Activated CD4-positive, CD25-positive, alpha-beta regulatory T cell treated with anti-CD3 and anti-CD28 coated beads, Interleukin-2, amount 50 U/mL, for 72 hours (primary cell): Measurements from ENCODE around the gene HINT2.

Experiments
- DNase-seq: peaks from one replicate; pipeline ENCODE4 v3.0.0; 2021

The HINT2 gene

GRCh38 chr9:35840881-35841644 lies 26.2 kb upstream of the HINT2 start:
- no peak for DNase-seq

- DNase-seq: no peak
These were observed 25.1 kb upstream of the HINT2 start for GRCh38 chr9:35839926-35840325.

GRCh38 chr9:35836595-35836994 lies 21.8 kb upstream of the HINT2 start:
- no peak for DNase-seq

- no peak for DNase-seq
These were observed 20.9 kb upstream of the HINT2 start for GRCh38 chr9:35835766-35836165.

GRCh38 chr9:35835216-35835632 lies 20.4 kb upstream of the HINT2 start:
- no peak for DNase-seq

- DNase-seq: no peak
These were observed 19.7 kb upstream of the HINT2 start for GRCh38 chr9:35834260-35835215.

GRCh38 chr9:35832814-35833213 lies 18.0 kb upstream of the HINT2 start:
- DNase-seq: no peak

- no peak for DNase-seq
These were observed 16.2 kb upstream of the HINT2 start for GRCh38 chr9:35831040-35831439.

GRCh38 chr9:35829764-35830096 lies 14.9 kb upstream of the HINT2 start:
- no peak for DNase-seq

- peak; percentile 92 for DNase-seq
These were observed 14.4 kb upstream of the HINT2 start, which contains the start of gene TMEM8B for GRCh38 chr9:35829084-35829763. TSS of gene TMEM8B (plus strand) at chr9:35829228. CDS start at chr9:35829448, 220 bp downstream.

GRCh38 chr9:35828716-35829083 lies 13.9 kb upstream of the HINT2 start, which contains the start of gene FAM221B:
TSS of gene FAM221B (minus strand) at chr9:35828732. CDS start at chr9:35826161, 2,571 bp downstream.
- DNase-seq: peak; percentile 44

- DNase-seq: no peak
These were observed 12.6 kb upstream of the HINT2 start for GRCh38 chr9:35827486-35827885.

- no peak for DNase-seq
These were observed 11.3 kb upstream of the HINT2 start for GRCh38 chr9:35826071-35826701.

- DNase-seq: no peak
These were observed 8.1 kb upstream of the HINT2 start for GRCh38 chr9:35822926-35823325.

- no peak for DNase-seq
These were observed 5.2 kb upstream of the HINT2 start for GRCh38 chr9:35820076-35820475.

GRCh38 chr9:35818341-35818740 lies 3.5 kb upstream of the HINT2 start:
- DNase-seq: no peak

GRCh38 chr9:35816708-35817107 lies 1.9 kb upstream of the HINT2 start:
- DNase-seq: no peak

GRCh38 chr9:35814106-35814840 lies 569 bp downstream of the HINT2 start:
- DNase-seq: no peak

- DNase-seq: no peak
These were observed 1.3 kb downstream of the HINT2 start for GRCh38 chr9:35813434-35814105.

- DNase-seq: peak; percentile 88
These were observed 2.7 kb downstream of the HINT2 start, which contains the start of gene SPAG8 for GRCh38 chr9:35812025-35812602. TSS of gene SPAG8 (minus strand) at chr9:35812262. CDS start at chr9:35812147, 115 bp downstream.
